NCI-H2227 (cell line): ENCODE measurements around the gene PDE4D.
A peak's percentile ranks its signal among the peaks of the same experiment; 100 is the strongest.

Experiments used
- DNase-seq: peaks from one replicate; lab custom pipeline; 2025; ENCODE audit not compliant: unreplicated experiment; lab: John Stamatoyannopoulos, UW

Gene PDE4D

DNA sequence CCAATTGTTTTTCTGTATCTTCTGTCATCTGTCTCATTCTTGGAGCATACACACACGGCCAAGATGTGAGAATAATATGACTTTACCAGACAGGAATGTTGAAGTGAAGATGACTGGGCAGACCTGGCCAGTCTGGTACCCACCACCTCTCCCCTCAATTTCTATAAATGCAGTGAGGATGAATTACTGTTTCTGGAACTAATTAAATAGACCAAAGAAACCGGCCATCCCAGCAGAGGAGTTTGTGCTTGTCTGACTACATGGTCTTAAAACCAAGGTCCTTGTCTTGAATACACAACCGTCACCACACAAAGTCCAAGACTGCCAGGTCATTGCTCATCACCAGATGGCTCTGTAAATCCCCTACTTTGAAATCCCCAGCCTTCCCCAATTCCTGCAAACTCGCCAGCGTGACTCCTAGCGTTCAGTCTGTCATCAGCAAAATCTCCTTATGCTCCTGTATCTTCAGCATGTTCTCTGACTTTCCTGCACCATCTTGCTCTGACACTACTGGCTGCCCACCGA is 147.2 kb downstream of the PDE4D start:
- peak; percentile 3 for DNase-seq

DNA sequence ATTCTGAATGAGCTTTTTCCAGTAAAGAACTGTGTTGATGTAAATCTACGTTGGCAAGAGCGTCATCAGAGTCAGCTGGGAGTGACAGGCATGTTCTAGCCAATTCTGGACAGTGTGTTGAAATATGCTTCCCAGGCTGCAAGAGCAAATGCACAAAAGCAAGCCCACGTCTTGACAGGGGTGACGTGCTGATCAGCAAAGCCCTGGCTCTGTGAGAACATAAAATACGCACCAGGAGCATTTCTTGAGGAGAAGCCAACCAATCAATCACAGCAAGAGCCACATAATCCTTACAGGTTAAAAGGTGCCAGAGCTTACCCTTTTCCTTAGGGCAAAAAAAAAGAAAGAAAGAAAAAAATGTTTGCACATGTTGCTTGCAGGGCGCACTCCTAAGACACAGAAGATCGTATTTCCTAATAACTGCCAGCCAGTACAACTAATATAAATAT is 148.1 kb downstream of the PDE4D start:
- peak; percentile 58 for DNase-seq

DNA sequence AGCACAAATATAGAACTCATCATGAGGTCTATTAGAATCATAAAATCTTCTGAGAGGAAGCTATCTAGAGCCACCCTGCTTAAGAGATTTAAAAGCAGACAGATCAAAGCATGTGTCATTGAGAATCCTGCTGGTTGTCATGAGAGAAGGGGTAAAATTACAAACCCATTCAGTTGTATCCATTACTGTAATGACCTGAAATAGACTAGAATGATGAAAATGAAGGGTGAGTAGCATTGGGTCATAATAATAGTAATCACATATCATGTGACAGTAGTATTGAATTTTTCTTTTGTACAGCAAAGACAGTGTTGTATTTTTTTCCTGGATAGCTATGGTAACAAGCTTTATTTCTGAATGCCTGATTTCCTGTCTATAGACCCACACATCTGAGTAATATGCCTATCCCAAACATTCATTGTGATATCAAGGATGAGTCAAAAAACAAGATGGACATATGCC is 149.0 kb downstream of the PDE4D start:
- peak; percentile 83 for DNase-seq

DNA sequence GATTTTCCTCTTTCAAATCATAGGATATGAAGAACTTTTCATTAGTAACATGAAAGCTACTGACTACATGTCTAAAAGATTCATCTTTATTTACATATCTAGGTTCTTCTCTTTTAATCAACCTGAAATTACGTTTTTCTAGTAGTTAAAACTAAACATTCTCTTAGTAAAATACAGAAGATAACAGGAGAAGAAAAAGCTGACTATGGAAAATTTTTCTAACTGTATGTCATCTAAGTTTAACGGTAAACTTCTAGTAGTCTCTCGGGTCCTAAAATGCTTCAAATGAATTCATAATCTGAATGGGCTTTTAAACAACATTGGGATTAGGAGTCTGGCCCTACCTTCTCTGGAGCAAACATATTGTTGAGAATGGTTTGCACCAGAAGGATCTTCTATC is 151.9 kb downstream of the PDE4D start:
- no peak for DNase-seq

DNA sequence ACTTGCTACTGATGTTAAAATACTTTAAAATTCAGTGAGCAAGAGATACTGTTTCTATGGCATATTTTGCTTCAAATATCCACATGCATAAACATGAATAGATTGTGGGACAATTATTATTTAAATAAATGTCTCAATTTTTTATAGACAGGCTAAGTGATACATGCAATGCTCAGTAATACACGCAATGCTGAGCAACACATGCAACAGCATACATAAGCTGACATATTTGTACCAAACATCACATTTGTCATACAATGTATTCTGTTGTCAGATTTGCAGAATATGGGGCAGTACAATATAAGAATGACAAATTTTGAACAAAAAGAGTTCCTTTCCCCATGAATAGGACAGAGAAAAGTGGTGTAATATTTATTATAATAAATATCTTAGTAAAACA is 155.5 kb downstream of the PDE4D start:
- no peak for DNase-seq

DNA sequence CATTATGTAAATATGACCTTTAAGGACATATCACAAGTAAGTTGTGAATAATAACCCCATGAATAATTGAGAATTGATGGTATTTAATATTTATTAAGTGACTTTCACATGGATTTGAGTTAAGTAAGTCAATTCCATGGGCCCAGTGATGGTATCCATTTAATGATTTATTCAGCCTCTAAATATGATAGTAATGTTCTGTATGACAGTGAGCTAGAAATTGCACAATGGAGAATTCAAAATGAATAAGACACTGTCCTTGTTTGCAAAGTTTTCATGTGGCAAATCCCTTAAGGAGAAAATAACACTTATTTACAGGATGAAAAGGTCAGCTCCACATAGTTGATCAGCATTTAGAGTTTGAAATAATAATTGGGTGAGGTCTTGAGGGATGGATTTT is 160.7 kb downstream of the PDE4D start:
- DNase-seq = no peak

DNA sequence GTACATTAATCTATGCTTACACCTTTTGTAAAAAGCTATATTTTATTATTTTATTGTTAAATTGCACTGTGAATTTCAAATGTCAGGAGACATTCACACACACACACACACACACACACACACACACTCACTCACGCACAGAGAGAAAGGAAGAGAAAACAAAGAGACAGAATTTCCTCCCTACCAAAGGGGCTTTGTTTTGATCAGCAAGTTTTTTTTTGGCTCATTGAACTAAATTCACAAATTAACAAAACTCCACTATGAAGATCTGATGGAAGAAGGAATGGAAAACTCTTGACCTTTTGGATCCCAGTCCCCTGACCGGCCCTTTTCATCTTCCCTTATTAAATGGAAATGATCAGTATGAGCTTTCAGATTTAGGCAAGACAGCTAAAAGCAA is 161.2 kb downstream of the PDE4D start:
- DNase-seq = no peak

DNA sequence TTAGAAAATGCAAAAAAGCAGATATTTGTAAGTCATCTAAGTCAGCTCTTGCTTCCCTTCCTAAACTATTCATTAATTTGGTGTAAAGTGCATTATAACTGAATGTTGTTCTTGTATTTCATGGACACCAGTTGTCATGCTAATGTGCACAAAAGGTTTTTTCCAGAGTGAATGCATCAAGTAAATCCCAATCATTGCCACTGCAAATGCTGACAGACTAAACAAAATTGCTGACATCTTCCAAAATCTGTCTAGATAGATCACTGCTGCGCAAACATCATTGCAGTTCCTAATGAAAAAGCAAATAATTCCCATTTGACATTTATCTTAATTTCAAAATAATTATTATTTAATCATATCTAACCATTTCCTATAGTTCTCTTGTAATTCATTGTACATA is 161.7 kb downstream of the PDE4D start:
- DNase-seq = no peak

DNA sequence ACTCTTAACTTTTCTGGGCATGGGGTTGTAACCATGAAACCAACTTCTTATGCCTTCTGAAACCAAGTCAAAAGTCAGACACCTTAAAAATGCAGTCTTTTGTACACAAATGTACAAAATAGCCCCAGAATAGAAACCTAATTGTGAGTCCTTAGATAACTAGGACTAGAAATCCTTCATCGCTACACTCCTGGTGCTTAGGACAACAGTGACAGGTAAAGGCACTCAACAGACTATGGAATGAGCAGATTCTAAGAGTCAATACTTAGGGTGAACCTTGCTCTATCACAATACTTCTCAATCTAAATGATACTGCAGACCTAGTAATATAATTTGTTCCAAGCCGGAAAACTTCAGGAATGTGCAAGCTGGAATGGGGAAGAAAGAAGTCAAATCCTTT is 163.7 kb downstream of the PDE4D start:
- DNase-seq = no peak

DNA sequence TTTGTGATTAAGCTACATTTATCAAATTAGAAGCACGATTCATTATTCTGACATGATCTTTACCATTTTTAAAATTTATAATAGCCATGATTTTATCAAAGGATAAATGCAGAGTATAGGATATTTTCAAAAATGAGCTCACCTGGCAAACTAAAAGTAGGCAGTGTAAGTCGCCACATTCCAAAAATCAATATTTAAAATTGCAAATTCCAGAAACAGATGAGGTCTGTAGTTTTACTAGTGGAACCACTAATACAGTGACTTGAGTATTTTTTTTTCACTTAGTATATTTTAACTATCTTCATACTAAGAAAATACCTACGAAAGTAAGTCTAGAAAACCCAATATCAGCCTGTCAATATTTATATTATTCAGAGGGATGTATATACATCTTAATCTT is 164.2 kb downstream of the PDE4D start:
- no peak for DNase-seq

DNA sequence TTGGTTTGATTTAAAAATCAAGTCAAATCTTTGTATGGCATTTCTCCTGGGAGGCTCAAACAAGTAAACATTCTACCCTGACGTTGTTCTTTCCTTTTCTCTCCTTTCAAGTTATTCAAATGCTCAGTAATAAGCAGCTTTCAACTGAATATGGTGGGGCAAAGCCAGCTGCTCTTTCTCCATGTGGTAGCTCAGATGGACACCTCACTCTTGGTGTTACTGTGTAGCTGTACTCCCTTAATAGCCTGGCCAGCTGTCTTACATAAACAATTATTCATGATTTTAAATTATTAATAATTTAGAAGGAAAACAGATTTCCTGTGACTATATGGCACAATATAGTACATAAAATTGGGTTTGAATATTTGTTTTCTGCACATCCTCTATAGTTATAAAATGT is 165.2 kb downstream of the PDE4D start:
- no peak for DNase-seq

DNA sequence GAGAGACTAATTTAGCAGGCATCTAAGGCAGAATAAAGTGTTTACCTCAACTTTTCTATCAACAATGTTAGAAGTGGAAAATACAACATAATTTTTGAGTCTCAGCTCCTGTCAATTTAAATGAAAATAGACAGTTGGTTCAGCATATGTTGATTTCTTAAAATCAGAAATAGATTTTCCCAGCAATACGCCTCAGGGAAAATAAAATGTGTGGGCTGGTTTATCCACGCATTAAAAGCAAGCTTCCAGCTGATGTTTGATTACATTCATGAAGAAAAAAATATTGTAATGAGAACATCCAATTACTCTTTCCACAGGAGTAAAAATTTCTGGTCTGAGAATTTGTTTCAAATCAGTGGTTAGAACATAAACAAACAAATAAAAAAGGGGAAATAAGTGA is 166.3 kb downstream of the PDE4D start:
- no peak for DNase-seq

DNA sequence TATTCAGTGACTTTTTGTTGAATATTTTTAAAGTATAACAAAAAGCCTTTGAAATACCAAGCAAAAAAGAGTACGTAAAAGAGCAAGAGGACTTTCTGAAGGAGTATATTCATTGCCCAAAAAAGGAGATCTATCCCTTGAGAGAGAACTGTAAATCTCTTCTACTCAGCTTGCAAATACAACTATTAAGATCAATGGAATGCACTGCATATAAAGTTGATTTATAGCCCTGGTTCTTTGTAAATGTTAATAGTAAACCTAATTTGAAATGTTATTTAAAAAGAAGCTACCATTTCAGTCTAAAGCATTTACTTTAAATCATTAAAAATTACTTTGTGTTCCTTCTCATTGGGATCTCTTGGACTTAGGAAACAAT is 168.1 kb downstream of the PDE4D start:
- no peak for DNase-seq

DNA sequence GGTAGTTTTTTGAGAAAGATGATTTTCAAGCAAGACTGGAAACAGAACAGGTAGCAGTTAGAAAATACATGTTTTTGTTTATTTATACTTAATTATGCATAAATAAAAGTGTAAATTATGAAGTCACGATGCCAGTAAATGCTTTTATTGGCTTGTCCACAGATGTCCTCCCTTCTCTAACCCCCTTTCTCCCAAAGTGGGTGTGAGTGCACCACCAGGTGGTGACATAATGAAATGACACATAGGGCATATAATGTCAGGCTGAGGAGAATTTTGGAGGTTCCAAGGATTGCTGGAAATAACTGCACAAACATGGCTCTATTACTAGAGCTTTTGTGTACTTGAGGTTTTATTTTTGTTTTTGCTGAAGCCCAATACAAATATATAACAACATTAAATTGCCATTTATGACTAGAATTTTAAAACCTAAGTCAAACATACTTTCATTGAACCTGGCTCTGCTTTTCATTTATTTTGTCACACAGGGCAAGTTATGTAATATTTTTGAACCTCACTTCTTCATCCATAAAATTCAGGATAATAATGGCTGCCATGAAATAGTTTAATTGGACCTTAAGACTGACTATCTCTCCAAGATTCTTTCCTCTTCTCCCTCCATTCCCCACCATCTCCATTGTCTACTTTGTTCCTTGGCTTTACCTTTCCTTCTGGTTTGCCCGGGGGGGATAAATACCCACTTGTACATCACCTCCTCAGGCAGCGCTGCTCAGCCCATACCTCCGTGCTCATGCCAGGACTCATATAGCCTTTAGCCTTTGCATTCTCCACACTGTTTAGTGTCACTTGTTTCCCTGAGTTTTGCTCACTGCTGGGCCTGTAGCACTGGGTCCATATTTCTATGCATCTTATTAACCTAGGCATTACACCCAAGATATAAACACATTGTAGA is 168.8 kb downstream of the PDE4D start:
- DNase-seq = peak; percentile 69

DNA sequence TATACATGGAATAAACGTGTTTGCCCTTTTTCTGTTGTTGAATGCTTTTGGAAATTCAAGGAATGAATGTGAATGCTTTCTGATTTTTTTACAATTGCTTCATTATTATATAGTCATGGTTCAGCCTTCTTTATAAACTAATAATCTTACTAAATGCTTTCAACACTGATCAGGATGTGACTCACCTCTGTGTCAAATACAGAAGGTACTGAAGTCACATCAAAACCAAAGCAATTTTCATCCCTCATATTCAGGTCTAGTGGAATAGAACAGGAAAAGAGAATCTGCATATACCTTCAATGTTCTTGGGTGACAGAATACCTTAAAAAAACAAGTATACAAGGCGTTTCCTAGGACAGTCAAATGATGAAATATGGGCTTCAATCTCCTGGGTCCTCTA is 170.7 kb downstream of the PDE4D start:
- DNase-seq = no peak

DNA sequence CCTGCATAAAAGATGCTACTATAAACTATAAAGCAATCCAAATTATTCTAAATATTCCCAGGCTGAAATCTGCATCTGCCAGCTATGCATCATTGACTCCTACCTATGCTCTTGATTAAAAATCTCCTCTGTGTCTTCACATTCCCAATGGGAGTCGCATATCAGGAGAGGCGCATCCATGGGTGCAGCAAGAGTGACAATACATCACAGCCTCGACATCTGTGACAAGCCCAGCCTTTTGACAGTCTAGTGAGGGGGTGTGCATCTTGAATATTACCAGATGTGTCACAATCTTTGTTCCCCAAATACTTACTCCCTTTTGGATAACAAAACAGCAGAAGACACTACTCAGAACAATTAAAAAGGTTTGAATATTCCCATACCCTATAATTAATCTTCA is 171.8 kb downstream of the PDE4D start:
- no peak for DNase-seq

DNA sequence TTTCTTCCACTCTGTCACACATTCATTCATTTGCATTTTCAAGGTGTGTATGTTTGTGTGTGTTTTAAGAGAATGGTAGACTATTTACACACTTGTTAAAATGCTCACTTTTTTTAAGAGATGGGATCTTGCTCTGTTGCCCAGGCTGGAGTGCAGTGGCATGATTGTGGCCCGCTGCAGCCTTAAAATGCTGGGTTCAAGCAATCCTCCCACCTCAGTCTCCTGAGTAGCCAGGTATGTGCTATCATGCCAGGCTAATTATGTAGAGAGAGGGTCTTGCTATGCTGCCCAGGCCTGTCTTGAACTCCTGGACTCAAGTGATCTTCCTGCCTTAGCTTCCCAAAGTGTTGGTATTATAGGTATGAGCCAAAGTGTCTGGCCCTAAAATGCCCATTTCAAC is 173.5 kb downstream of the PDE4D start:
- DNase-seq = no peak

DNA sequence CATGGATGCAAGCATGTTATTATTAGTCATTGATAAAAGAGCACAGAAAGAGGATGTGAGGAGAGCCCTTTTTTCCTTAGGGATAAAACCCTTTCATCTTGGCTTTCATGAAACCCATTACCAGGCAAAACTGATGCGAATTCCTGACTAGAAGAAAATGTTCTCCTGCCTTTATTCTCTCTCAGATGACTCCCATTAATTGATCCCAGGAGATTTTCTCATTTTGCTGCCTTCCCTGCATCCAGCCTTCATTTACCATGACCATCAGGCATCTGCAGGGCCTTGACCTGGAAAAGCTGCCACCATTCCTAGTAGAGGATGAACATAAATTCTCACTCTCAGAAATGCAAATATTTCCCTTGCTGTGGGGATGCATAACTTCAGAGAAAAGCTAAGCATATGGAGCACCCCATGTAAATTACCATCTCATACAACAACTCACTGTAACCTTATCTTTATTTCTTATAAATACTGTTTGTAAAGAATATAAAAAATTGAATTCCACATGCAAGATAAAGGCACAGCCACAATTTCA is 176.5 kb downstream of the PDE4D start:
- no peak for DNase-seq

DNA sequence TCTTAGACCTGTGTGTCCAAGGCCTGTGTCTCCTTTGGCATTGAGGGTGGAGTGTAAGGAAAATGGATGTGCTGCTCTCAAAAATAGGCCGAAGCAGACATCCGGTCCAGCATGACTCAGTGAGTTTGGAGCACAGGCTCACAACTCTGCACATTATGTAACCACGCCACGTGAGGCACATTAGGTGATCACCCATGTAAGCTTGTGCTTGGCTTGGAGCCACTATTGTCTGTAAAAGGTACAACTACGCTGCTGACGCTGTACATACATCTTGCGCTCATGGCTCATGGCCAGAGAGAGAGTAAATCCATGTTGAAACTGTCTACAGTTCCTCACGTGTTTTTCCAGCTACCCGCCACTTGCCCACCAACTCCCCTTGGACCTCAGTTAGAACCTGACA is 177.5 kb downstream of the PDE4D start:
- DNase-seq = no peak

DNA sequence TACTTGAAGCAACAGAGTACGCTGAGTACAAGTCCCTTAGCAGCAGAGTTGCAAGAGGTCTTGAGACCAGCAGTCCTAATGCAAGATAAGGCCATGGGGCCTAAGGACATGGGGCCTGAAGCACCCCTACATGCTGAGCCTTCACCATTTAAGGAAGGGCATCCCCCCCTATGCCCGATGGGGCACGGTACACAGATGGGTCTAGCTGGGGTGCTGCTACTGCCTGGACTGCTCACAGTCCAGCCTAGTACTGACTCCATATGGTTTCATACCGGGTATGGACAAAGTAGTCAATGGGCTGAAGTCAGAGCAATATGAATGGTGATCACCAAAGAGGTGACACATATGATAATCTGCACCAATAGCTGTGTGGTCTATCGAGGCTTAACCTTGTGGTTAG is 178.3 kb downstream of the PDE4D start:
- no peak for DNase-seq

DNA sequence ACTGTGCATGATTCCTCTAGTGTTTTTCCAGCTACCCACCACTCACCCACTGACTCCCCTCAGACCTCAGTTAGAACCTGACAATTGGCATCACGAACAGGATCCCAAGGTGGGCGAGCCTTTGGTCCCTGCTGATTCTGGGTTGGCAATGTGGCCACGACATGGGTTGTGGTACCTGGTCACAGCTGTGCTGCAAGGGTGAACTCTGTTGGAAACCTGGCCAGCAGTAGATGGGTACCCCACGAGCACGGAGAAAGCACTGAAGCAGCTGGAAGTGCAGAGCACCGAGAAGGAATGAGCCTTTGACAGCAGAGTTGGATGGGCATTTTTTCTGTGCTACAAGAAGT is 180.1 kb downstream of the PDE4D start:
- DNase-seq = no peak

DNA sequence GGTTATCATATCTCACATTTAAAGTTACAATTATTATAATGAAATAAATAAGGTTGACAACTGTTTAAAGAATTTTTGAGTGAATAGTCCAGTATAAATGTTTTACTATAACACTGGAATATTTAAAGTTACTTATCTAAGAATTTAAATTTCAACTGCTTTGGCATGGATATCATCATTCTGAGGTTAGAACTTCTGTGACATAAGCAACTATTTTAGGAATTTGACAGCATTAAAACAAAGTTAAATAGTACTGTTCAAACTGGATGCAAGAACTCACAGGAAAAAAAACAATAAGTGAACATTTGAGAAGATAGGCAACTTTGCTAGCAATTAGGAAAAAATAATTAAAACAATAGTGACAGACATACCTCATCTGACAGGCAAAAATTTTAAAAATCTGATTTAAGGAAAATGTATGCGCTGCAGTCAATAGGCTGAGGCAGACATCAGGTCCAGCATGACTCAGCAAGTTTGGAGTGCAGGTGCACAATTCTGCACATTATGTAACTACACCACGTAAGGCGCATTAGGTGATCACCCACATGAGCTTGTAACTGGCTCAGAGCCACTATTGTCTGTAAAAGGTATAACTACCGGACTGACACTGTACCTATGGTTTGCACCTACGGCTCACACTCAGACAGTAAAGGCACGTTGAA is 180.6 kb downstream of the PDE4D start:
- DNase-seq = no peak
